OCI-LY1 (cell line): ENCODE measurements around the gene CEP112.

Experiments
- H2AFZ ChIP-seq: fragments of 200-600 bp; sonication (generic), shearing (Covaris generic); 2 replicates; pipeline ENCODE4 v1.6.0; 2014; ENCODE audit warnings: antibody characterized with exemption, mild to moderate bottlenecking, low read length
- H3F3A ChIP-seq: fragments of 200-600 bp; sonication (generic), shearing (Covaris generic); 2 replicates; pipeline ENCODE4 v1.6.0; 2014; ENCODE audit warnings: mild to moderate bottlenecking, antibody characterized with exemption, low read length, moderate library complexity; ENCODE audit not compliant: insufficient read depth
- H3K27ac ChIP-seq: fragments of 200-600 bp; sonication (generic); 2 replicates; pipeline ENCODE4 v1.5.1; 2014; ENCODE audit warnings: low read length, mixed run types, mild to moderate bottlenecking, low read depth; ENCODE audit not compliant: poor library complexity, severe bottlenecking
- H3K27me3 ChIP-seq: fragments of 200-600 bp; sonication (generic); 2 replicates; pipeline ENCODE4 v1.6.0; 2014; ENCODE audit warnings: antibody characterized with exemption, mild to moderate bottlenecking, low read length, moderate library complexity; ENCODE audit not compliant: insufficient read depth
- H3K36me3 ChIP-seq: fragments of 200-600 bp; sonication (generic); 2 replicates; pipeline ENCODE4 v1.6.1; 2014; ENCODE audit warnings: mild to moderate bottlenecking, antibody characterized with exemption, low read length, moderate library complexity, mixed read lengths; ENCODE audit not compliant: insufficient read depth
- H3K4me1 ChIP-seq: fragments of 200-600 bp; sonication (generic); 2 replicates; pipeline ENCODE4 v1.5.1; 2014; ENCODE audit warnings: mild to moderate bottlenecking, low read length, moderate library complexity; ENCODE audit not compliant: insufficient read depth, severe bottlenecking
- H3K4me2 ChIP-seq: fragments of 200-600 bp; sonication (generic), shearing (Covaris generic); 2 replicates; pipeline ENCODE4 v1.6.1; 2014; ENCODE audit warnings: low read length
- H3K4me3 ChIP-seq: fragments of 200-600 bp; sonication (generic); 2 replicates; pipeline ENCODE4 v1.5.1; 2014; ENCODE audit warnings: low read length, low read depth, mild to moderate bottlenecking, mixed read lengths; ENCODE audit not compliant: poor library complexity, severe bottlenecking
- H3K79me2 ChIP-seq: fragments of 200-600 bp; shearing (Covaris generic); 2 replicates; pipeline ENCODE4 v1.6.1; 2016; ENCODE audit warnings: mixed run types, low read length, mixed read lengths; ENCODE audit not compliant: insufficient read depth
- H3K9ac ChIP-seq: fragments of 200-600 bp; sonication (generic), shearing (Covaris generic); 2 replicates; pipeline ENCODE4 v1.6.1; 2014; ENCODE audit warnings: mild to moderate bottlenecking, low read length, mixed read lengths
- H3K9me2 ChIP-seq: fragments of 200-600 bp; sonication (generic), shearing (Covaris generic); 2 replicates; pipeline ENCODE4 v1.6.1; 2014; ENCODE audit warnings: low read depth, mild to moderate bottlenecking, low read length, mixed read lengths
- H3K9me3 ChIP-seq: fragments of 200-600 bp; shearing (Covaris generic); 2 replicates; pipeline ENCODE4 v1.6.1; 2014; ENCODE audit warnings: low read length, mixed read lengths
- H4K20me1 ChIP-seq: fragments of 200-600 bp; sonication (generic), shearing (Covaris generic); 2 replicates; pipeline ENCODE4 v1.6.0; 2016; ENCODE audit warnings: mild to moderate bottlenecking, low read length; ENCODE audit not compliant: insufficient read depth
- CTCF ChIP-seq: fragments of 200-600 bp; sonication (generic), shearing (Covaris generic); IDR thresholded peaks from 2 replicates; pipeline ENCODE4 v1.5.1; 2017; ENCODE audit warnings: mild to moderate bottlenecking, antibody characterized with exemption, low read length, moderate library complexity, mixed read lengths
- EZH2 ChIP-seq: fragments of 200-600 bp; sonication (generic), shearing (Covaris generic); IDR thresholded peaks from 2 replicates; pipeline ENCODE4 v1.8.0; 2017; ENCODE audit warnings: borderline replicate concordance, mixed run types, mild to moderate bottlenecking, antibody characterized with exemption, low read length, moderate library complexity, mixed read lengths

Gene CEP112

GRCh38 chr17:65703891-65704290 lies 488.0 kb downstream of the CEP112 start:
- no peaks in the 10 kb centered on the region for H3F3A ChIP-seq
- no peaks in the 10 kb centered on the region for H3K4me1 ChIP-seq
- 0 out of 2 replicates have a peak, but pooled peaks cover 5% of the 10 kb centered on the region for H3K27me3 ChIP-seq

GRCh38 chr17:65699459-65699858 lies 492.5 kb downstream of the CEP112 start:
- Histone ChIP-seq H3K79me2 (no peaks in the 10 kb centered on the region), H3K4me3 (no peak overlapping the region), H3K9me3 (no peaks in the 10 kb centered on the region), H2AFZ (no peak overlapping the region), H3K4me1 (no peaks in the 10 kb centered on the region), H3K4me2 (no peak overlapping the region), H3K36me3 (no peaks in the 10 kb centered on the region), H3K9me2 (no peaks in the 10 kb centered on the region), H3K27me3 (0 out of 2 replicates have a peak, but pooled peaks cover 5% of the 10 kb centered on the region), H3F3A (no peaks in the 10 kb centered on the region), H4K20me1 (no peaks in the 10 kb centered on the region), H3K27ac (no peak overlapping the region), H3K9ac (no peak overlapping the region)
- TF ChIP-seq EZH2 (no peak), CTCF (no peak)

More at GRCh38 chr17:65703891-65704290, 488.0 kb downstream of the CEP112 start:
- Histone ChIP-seq H3K79me2 (no peaks in the 10 kb centered on the region), H4K20me1 (no peaks in the 10 kb centered on the region), H3K4me3 (no peak overlapping the region), H3K9me2 (no peaks in the 10 kb centered on the region), H3K27ac (no peak overlapping the region), H3K4me2 (no peak overlapping the region), H3K36me3 (no peaks in the 10 kb centered on the region), H3K9me3 (no peaks in the 10 kb centered on the region), H2AFZ (no peak overlapping the region), H3K9ac (no peak overlapping the region)
- TF ChIP-seq EZH2 (no peak), CTCF (no peak)

- H3F3A ChIP-seq: no peaks in the 10 kb centered on the region
- no peaks in the 10 kb centered on the region for H3K9me2 ChIP-seq
- no peaks in the 10 kb centered on the region for H3K4me1 ChIP-seq
- no peaks in the 10 kb centered on the region for H3K79me2 ChIP-seq
- no peak for TF ChIP-seq EZH2
- no peak for TF ChIP-seq CTCF
- H2AFZ ChIP-seq: no peak overlapping the region
- no peak overlapping the region for H3K27ac ChIP-seq
- no peak overlapping the region for H3K9ac ChIP-seq
- no peaks in the 10 kb centered on the region for H3K36me3 ChIP-seq
- no peak overlapping the region for H3K4me3 ChIP-seq
- no peaks in the 10 kb centered on the region for H4K20me1 ChIP-seq
- H3K27me3 ChIP-seq: 0 out of 2 replicates have a peak, but pooled peaks cover 5% of the 10 kb centered on the region
- H3K9me3 ChIP-seq: no peaks in the 10 kb centered on the region
- H3K4me2 ChIP-seq: no peak overlapping the region
These were observed 493.4 kb downstream of the CEP112 start for GRCh38 chr17:65698381-65699061.
